ENCODE measurements around the gene BMPER.
A peak's percentile ranks its signal among the peaks of the same experiment; 100 is the strongest.

BMPER gene

GRCh38 chr7:34064519-34065158, 159.3 kb downstream of the BMPER start:
- DNase-seq (ENCODE audit: low spot score): no peak

DNA sequence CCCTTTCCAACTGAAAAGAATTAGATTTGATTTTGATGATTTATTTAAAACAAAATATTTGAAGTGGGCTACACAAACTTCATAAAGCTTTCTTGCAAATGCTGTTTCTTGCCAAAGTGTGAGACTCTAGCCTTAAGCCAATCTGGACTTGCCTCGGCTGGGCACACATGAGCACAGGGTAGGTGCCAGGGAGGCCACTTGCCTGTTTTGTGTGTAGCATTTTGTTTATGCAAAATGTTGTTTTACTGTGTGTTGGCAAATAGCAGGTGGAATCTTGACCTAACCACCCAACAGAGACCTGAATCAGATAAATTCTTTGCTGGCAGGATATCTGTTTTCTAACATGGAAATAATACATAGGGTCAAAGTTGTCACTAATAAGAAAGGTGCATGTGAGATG, 161.1 kb downstream of the BMPER start:
- DNase-seq (ENCODE audit: low spot score): no peak

DNA sequence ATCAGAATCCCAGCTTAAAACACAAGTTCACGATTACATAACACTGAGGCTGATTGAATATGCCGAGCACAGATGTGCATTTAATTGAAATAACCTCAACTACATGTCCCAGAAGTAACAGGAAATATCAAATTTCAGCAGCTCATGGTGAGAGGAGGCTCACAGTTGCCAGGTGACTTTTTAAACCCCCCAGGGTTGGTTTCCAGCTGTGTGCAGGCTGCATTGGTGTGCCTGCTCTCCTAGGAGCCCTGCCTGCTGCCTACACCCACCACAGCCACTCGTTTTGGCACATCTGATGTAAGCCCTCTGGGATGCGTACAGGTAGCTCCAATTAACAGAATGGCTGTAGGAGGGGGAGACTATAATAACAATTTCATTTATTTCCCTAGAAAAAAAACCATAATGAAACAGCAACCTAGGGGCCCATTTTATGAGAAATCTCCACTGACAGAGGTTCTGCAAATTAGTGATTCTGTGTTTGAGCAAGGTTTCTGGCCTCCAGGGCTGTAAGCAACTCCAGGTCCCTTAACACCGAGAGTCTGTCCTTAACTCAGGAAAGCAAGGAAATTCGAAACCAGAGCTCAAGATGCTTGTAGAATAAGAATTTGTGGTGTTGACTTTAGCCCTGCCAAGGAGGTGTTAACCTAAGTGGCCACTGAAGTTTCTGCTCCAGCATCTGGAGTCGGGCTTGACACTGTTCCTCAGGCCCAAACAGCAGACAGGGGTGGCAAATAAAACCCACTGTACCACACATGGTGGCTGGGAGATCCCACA, 161.9 kb downstream of the BMPER start:
- DNase-seq (ENCODE audit: low spot score): no peak

- DNase-seq (ENCODE audit: low spot score): peak; percentile 21
These were observed 164.3 kb downstream of the BMPER start for GRCh38 chr7:34069676-34070075.

- DNase-seq (ENCODE audit: low spot score): no peak
These were observed 165.4 kb downstream of the BMPER start for GRCh38 chr7:34070511-34071323.

DNA sequence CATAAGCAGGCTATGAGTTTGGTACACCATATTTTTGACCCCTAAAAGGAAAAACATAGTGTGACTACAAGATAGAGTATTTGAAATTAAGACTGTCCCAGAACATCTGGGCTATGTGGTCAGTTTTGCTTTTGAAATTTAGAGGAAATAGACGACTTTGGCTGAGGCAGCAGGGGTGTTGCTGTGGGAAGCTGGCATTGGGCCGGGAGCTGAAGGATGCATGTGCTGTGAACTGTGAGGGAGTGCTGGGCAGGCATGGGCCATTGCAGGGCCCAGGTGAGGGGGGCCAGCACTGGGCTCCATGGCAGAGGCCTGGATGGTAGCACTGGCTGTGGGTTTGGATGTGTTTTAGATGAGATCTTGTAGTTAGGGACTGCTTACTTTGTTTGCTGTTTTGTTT, 168.3 kb downstream of the BMPER start:
- DNase-seq (ENCODE audit: low spot score): no peak

GRCh38 chr7:34074421-34074820, 169.1 kb downstream of the BMPER start:
- peak; percentile 14 for DNase-seq (ENCODE audit: low spot score)

- DNase-seq (ENCODE audit: low spot score): no peak
These were observed 170.4 kb downstream of the BMPER start for GRCh38 chr7:34075523-34076370.

- DNase-seq (ENCODE audit: low spot score): no peak
These were observed 171.8 kb downstream of the BMPER start for GRCh38 chr7:34077168-34077567.

GRCh38 chr7:34078864-34079263, 173.5 kb downstream of the BMPER start:
- no peak for DNase-seq (ENCODE audit: low spot score)

DNA sequence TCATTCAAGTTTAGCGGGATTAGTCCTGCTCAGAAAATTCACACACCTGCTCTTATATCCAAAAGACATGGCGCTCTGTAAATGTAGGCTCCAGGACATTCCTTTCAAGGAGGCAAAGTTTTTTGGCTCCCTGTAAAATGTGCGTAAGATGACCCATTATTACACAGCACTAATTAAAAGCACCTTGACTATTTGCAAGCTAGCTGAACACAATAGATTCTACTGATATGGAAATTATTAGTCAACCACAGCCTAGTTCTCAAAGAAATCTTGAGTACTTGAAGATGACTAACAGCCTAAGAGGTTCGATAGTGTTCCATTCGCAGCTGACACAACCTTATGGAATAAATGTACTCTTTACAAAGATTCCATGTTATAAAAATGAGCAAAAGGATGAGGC, 175.2 kb downstream of the BMPER start:
- no peak for DNase-seq (ENCODE audit: low spot score)

- DNase-seq (ENCODE audit: low spot score): no peak
These were observed 176.6 kb downstream of the BMPER start for GRCh38 chr7:34081935-34082334.

DNA sequence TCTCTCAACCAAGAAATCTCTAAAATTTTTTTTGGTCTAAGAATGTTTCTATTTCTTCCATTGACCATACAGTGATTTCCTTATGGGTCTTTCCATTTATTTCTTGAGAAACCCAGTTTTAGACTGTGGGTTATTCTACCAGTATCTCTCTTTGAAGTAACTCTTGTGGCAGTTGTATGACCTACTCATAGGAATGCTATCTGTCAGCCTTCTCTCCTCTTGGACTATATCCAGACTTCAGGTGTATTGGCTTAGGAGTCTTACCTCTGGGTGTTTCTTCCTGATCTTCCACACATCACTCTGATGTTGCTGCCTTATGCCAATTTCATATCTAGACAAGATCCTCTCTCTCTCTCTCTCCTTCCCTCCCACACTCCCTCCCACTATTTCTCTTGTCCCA, 178.1 kb downstream of the BMPER start:
- no peak for DNase-seq (ENCODE audit: low spot score)

- DNase-seq (ENCODE audit: low spot score): no peak
These were observed 179.3 kb downstream of the BMPER start for GRCh38 chr7:34084651-34085050.

DNA sequence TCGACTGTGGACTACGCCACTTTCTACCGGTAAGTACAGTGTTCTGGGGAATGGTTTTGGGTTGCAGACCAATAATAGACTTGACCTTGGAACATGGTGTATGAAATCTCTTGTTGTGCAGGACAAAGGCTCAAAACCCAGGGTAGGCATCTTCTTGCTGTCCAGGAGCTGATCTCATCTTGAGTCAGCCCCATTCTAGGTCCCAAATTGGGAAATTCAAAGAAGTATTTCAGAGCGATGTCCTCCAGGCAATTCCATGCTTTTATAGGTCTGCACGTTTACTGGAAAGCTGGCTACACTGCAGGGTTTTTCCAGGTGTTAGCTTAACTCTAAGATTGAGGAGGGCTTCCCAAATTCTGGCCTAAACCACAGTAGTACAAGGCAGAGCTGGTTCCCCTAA, 180.7 kb downstream of the BMPER start:
- no peak for DNase-seq (ENCODE audit: low spot score)

DNA sequence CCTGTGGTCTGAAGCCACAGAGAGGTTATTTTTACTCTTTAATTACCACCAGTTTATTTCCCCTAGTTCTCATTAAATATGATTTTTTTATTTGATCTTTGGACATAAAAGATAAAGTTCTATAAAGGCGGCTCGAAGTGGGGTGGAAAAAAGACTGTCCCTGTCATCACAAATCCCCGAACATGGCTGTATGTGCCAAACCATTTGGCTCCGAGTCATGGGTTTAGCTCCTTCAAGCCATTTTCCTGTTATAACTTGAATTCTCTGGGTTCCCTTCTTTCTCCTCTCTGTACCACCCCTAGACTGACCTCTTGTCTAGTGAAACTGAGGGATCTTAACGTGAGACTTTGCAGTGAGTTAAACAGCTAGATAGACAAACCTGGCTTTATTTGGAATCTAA, 181.6 kb downstream of the BMPER start:
- DNase-seq (ENCODE audit: low spot score): no peak

DNA sequence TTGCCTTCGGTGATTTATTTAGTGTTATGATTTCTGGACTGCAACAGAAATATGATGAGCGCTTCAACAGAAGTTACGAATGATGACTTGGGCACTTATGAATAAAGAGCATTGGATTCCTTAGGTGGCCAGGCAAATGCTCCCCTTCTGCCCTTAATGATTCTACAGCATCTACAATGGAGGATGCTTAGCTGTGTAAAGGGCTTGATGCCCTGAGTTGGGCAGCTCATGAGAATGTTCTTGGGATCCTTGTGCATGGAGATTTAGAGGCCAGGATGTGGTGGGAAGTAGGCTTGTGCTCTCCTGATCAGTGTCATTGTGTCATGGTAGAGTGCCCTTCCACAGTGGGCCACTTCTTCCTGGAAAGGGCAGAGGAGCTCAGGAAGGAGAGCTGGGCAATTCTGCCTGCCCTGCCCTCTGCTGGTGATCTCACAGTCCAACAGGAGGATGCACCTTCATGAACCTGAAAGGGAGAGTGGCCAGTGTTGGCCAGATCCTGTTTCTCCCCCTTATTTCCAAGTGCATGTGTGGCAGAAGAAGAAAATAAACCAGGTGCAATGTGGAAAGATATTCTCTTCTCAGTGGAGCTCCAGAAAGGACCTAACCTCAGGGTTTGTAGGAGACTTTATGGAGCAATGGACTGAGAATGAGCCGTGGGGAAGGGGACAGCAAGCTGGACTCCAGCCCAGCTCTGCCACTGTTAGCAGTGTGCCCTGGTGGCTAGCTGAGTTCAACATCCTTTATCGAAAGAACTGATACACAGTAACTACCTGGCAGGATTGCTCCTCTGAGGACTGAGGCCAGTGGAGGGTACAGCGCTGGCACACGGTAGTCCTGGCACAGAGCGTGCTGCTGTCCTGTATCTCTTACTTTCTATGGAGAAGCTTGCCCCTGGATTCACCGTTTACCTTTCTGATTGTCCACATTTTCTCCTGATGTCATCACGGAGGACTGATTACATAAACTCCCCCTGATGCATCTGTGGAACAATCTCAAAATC, 182.9 kb downstream of the BMPER start:
- peak; percentile 71 for DNase-seq (ENCODE audit: low spot score)

- no peak for DNase-seq (ENCODE audit: low spot score)
These were observed 185.5 kb downstream of the BMPER start for GRCh38 chr7:34090816-34091215.

- DNase-seq (ENCODE audit: low spot score): peak; percentile 53
These were observed 186.1 kb downstream of the BMPER start for GRCh38 chr7:34091321-34091917.

- DNase-seq (ENCODE audit: low spot score): no peak
These were observed 187.9 kb downstream of the BMPER start for GRCh38 chr7:34093276-34093675.

All from kidney tubule cell (primary cell).